CD4-positive, alpha-beta T cell treated with Interleukin-15 for 4 hours (primary cell): ENCODE data around the gene RASL10B.

ENCODE experiments used
- DNase-seq: peaks from one replicate; pipeline ENCODE4 v3.0.0-alpha.2; 2020; ENCODE audit warnings: low spot score

RASL10B gene

GRCh38 chr17:35717475-35717874 lies 14.0 kb upstream of the RASL10B start:
- no peak for DNase-seq

GRCh38 chr17:35723735-35724134 lies 7.7 kb upstream of the RASL10B start:
- no peak for DNase-seq

GRCh38 chr17:35725058-35725457 lies 6.4 kb upstream of the RASL10B start:
- DNase-seq, result no peak

- no peak for DNase-seq
These were observed 5.7 kb upstream of the RASL10B start for GRCh38 chr17:35725802-35726126.

- DNase-seq, result no peak
These were observed 5.1 kb upstream of the RASL10B start for GRCh38 chr17:35726127-35726952.

GRCh38 chr17:35726953-35727460 lies 4.4 kb upstream of the RASL10B start:
- no peak for DNase-seq

- no peak for DNase-seq
These were observed 3.8 kb upstream of the RASL10B start for GRCh38 chr17:35727635-35728034.

GRCh38 chr17:35728551-35728950 lies 2.9 kb upstream of the RASL10B start:
- no peak for DNase-seq

GRCh38 chr17:35729405-35729833 lies 2.0 kb upstream of the RASL10B start:
- no peak for DNase-seq

GRCh38 chr17:35730400-35731005 lies 936 bp upstream of the RASL10B start:
- DNase-seq, result no peak

GRCh38 chr17:35731917-35732805 lies 722 bp downstream of the RASL10B start:
- no peak for DNase-seq

GRCh38 chr17:35732806-35733136 lies 1.3 kb downstream of the RASL10B start:
- DNase-seq, result no peak

GRCh38 chr17:35733366-35733765 lies 1.9 kb downstream of the RASL10B start:
- no peak for DNase-seq

GRCh38 chr17:35734396-35734795 lies 3.0 kb downstream of the RASL10B start:
- no peak for DNase-seq

- no peak for DNase-seq
These were observed 3.8 kb downstream of the RASL10B start for GRCh38 chr17:35735036-35735805.

GRCh38 chr17:35736236-35736635 lies 4.8 kb downstream of the RASL10B start:
- DNase-seq, result no peak

GRCh38 chr17:35738519-35739133 lies 7.2 kb downstream of the RASL10B start:
- no peak for DNase-seq

- no peak for DNase-seq
These were observed 8.8 kb downstream of the RASL10B start for GRCh38 chr17:35740216-35740615.

- DNase-seq, result no peak
These were observed 9.8 kb downstream of the RASL10B start for GRCh38 chr17:35740997-35741931.

GRCh38 chr17:35742496-35742895 lies 11.1 kb downstream of the RASL10B start:
- no peak for DNase-seq
